MM.1S (cell line): ENCODE measurements around the gene TNFRSF6B.
A peak's percentile ranks its signal among the peaks of the same experiment; 100 is the strongest.

Experiments
- EZH2 ChIP-seq: fragments of 300-600 bp; sonication (generic); optimal IDR thresholded peaks from 2 replicates; pipeline ENCODE3; 2017; ENCODE audit warnings: low read depth, mild to moderate bottlenecking, antibody characterized with exemption, low read length, mixed read lengths
- EZH2phosphoT487 ChIP-seq: fragments of 300-600 bp; sonication (generic); IDR thresholded peaks from 2 replicates; pipeline ENCODE4 v1.6.1; 2018; ENCODE audit warnings: antibody characterized with exemption, low read length
- TF ChIP-seq, protein P1 (sequence below): fragments of 300-600 bp; sonication (generic); IDR thresholded peaks from 2 replicates; pipeline ENCODE4 v1.5.1; 2016; ENCODE audit warnings: antibody characterized with exemption, low read length, mixed read lengths

- TF ChIP-seq, protein P1, sequence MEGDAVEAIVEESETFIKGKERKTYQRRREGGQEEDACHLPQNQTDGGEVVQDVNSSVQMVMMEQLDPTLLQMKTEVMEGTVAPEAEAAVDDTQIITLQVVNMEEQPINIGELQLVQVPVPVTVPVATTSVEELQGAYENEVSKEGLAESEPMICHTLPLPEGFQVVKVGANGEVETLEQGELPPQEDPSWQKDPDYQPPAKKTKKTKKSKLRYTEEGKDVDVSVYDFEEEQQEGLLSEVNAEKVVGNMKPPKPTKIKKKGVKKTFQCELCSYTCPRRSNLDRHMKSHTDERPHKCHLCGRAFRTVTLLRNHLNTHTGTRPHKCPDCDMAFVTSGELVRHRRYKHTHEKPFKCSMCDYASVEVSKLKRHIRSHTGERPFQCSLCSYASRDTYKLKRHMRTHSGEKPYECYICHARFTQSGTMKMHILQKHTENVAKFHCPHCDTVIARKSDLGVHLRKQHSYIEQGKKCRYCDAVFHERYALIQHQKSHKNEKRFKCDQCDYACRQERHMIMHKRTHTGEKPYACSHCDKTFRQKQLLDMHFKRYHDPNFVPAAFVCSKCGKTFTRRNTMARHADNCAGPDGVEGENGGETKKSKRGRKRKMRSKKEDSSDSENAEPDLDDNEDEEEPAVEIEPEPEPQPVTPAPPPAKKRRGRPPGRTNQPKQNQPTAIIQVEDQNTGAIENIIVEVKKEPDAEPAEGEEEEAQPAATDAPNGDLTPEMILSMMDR = peak; percentile 15; the same call in 1 of the 2 replicates
- no peak for TF ChIP-seq EZH2
- no peak for TF ChIP-seq EZH2phosphoT487
Observed at GRCh38 chr20:63735859-63736718, 39.6 kb downstream of the TNFRSF6B start, which contains the start of gene LIME1.
